ENCODE measurements around the gene KAZN.

DNA sequence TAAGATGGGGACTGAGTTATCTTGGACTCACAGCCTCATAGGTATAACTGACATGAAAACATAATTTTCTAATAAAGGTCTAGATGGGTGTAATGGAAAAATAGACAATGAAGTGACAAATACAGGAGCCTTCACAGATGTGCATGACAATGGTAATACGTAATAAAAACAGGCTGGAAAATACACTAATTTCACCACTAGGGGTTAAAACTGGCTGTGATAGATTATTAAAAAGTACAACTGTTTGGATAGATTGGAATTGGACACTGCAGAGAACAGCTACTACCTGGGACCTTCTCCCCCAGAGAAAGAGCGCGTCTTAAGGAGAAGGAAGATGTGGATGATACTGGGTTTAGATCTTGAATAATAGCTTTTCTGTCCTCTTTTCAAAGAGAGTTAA lies 9.8 kb downstream of the KAZN start:
- TF ChIP-seq, protein P1, sequence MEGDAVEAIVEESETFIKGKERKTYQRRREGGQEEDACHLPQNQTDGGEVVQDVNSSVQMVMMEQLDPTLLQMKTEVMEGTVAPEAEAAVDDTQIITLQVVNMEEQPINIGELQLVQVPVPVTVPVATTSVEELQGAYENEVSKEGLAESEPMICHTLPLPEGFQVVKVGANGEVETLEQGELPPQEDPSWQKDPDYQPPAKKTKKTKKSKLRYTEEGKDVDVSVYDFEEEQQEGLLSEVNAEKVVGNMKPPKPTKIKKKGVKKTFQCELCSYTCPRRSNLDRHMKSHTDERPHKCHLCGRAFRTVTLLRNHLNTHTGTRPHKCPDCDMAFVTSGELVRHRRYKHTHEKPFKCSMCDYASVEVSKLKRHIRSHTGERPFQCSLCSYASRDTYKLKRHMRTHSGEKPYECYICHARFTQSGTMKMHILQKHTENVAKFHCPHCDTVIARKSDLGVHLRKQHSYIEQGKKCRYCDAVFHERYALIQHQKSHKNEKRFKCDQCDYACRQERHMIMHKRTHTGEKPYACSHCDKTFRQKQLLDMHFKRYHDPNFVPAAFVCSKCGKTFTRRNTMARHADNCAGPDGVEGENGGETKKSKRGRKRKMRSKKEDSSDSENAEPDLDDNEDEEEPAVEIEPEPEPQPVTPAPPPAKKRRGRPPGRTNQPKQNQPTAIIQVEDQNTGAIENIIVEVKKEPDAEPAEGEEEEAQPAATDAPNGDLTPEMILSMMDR (IDR thresholded peaks at IDR 0.05): peak in 3 of 12 donors; percentile 7 to 36 (median 29)
- no peak for TF ChIP-seq POLR2A (IDR thresholded peaks at IDR 0.05)
